GM23338 (cell line): Measurements from ENCODE around the gene AXL. TPM values are rescaled to one million over a fixed set of nuclear protein-coding genes. Genes with fewer than 3 reads are reported as not detected.

Experiments
- ATAC-seq: fragments of 200-7000 bp; cut with Tn5 transposase; 3 replicates; pipeline ENCODE4 v1.9.1; 2020
- DNase-seq: peaks from one replicate; pipeline ENCODE4 v3.0.0-alpha.2; 2015; ENCODE audit warnings: low spot score
- H2AFZ ChIP-seq: fragments of 200-600 bp; sonication (generic); 2 replicates; pipeline ENCODE4 v1.8.0; 2016; ENCODE audit warnings: antibody characterized with exemption, mild to moderate bottlenecking, moderate library complexity
- H3F3A ChIP-seq: fragments of 200-600 bp; sonication (generic); replicated peaks from 2 replicates; pipeline ENCODE4 v1.8.0; 2017; ENCODE audit warnings: antibody characterized with exemption, mixed run types, low read depth
- H3K27ac ChIP-seq: fragments of 200-600 bp; sonication (generic); 2 replicates; pipeline ENCODE4 v1.6.1; 2016; ENCODE audit warnings: low read depth
- H3K27me3 ChIP-seq: fragments of 200-600 bp; sonication (generic); 2 replicates; pipeline ENCODE4 v1.8.0; 2016; ENCODE audit warnings: mild to moderate bottlenecking, mixed run types, moderate library complexity; ENCODE audit not compliant: insufficient read depth
- H3K36me3 ChIP-seq: fragments of 200-600 bp; sonication (generic); 2 replicates; pipeline ENCODE4 v1.8.0; 2016; ENCODE audit warnings: mild to moderate bottlenecking; ENCODE audit not compliant: insufficient read depth
- H3K4me1 ChIP-seq: fragments of 200-600 bp; sonication (generic); 2 replicates; pipeline ENCODE4 v1.8.0; 2016; ENCODE audit warnings: mild to moderate bottlenecking, moderate library complexity; ENCODE audit not compliant: insufficient read depth
- H3K4me2 ChIP-seq: fragments of 200-600 bp; sonication (generic); 2 replicates; pipeline ENCODE4 v1.7.1; 2017; ENCODE audit warnings: mixed run types
- H3K4me3 ChIP-seq: fragments of 200-600 bp; sonication (generic); 2 replicates; pipeline ENCODE4 v1.6.1; 2016; ENCODE audit warnings: mixed run types
- H3K79me2 ChIP-seq: fragments of 200-600 bp; sonication (generic); replicated peaks from 2 replicates; pipeline ENCODE4 v1.8.0; 2017; ENCODE audit warnings: mild to moderate bottlenecking; ENCODE audit not compliant: insufficient read depth
- H3K9me2 ChIP-seq: fragments of 200-600 bp; sonication (generic); 2 replicates; pipeline ENCODE4 v1.8.0; 2017; ENCODE audit not compliant: insufficient read depth
- H4K20me1 ChIP-seq: fragments of 200-600 bp; sonication (generic); replicated peaks from 2 replicates; pipeline ENCODE4 v1.8.0; 2017; ENCODE audit warnings: mild to moderate bottlenecking; ENCODE audit not compliant: insufficient read depth
- H3K27ac Mint-ChIP-seq: 2 replicates; pipeline ENCODE4 v1.8.0; 2020; ENCODE audit warnings: inconsistent platforms, mild to moderate bottlenecking, moderate library complexity, mixed read lengths
- H3K27me3 Mint-ChIP-seq: 3 replicates; pipeline ENCODE4 v1.8.0; 2022; ENCODE audit warnings: low read depth, mild to moderate bottlenecking, moderate library complexity, mixed read lengths, inconsistent platforms; ENCODE audit not compliant: insufficient read depth, poor library complexity
- H3K36me3 Mint-ChIP-seq: 3 replicates; pipeline ENCODE4 v1.8.0; 2021; ENCODE audit warnings: low read depth, mild to moderate bottlenecking, inconsistent platforms, moderate library complexity, mixed read lengths
- H3K4me1 Mint-ChIP-seq: 3 replicates; pipeline ENCODE4 v1.8.0; 2020; ENCODE audit warnings: mild to moderate bottlenecking, inconsistent platforms, mixed read lengths
- H3K4me3 Mint-ChIP-seq: 3 replicates; pipeline ENCODE4 v1.8.0; 2021; ENCODE audit warnings: moderate library complexity, mild to moderate bottlenecking, inconsistent platforms, mixed read lengths
- H3K9me3 Mint-ChIP-seq: 3 replicates; pipeline ENCODE4 v1.8.0; 2020; ENCODE audit warnings: moderate library complexity, mild to moderate bottlenecking, inconsistent platforms, mixed read lengths
- EZH2 ChIP-seq: fragments of 200-600 bp; sonication (generic); IDR thresholded peaks from one replicate; pipeline ENCODE4 v1.8.0; 2017; ENCODE audit warnings: antibody characterized with exemption, mild to moderate bottlenecking, low read depth; ENCODE audit not compliant: unreplicated experiment
- EZH2phosphoT487 ChIP-seq: fragments of 200-600 bp; sonication (generic); IDR thresholded peaks from one replicate; pipeline ENCODE4 v1.8.1; 2018; ENCODE audit warnings: antibody characterized with exemption; ENCODE audit not compliant: unreplicated experiment
- JUNB ChIP-seq: IDR thresholded peaks from one replicate; pipeline ENCODE4 v1.6.1; 2016; ENCODE audit warnings: antibody characterized with exemption; ENCODE audit not compliant: unreplicated experiment
- POLR2AphosphoS5 ChIP-seq: IDR thresholded peaks from 2 replicates; pipeline ENCODE4 v1.6.1; 2016; ENCODE audit warnings: antibody characterized with exemption, low read depth
- STAT1 ChIP-seq: IDR thresholded peaks from one replicate; pipeline ENCODE4 v1.6.1; 2016; ENCODE audit warnings: antibody characterized with exemption; ENCODE audit not compliant: unreplicated experiment
- ZNF114 ChIP-seq: fragments of 250-450 bp; sonication (Bioruptor Pico); IDR thresholded peaks from 2 replicates; pipeline ENCODE4 v1.5.0; 2020; ENCODE audit warnings: mild to moderate bottlenecking, moderate library complexity
- ZNF331 ChIP-seq: fragments of 250-450 bp; sonication (Bioruptor Pico); IDR thresholded peaks from 2 replicates; pipeline ENCODE4 v1.5.0; 2020; ENCODE audit warnings: low read depth, mild to moderate bottlenecking, moderate library complexity
- polyA plus RNA-seq: library from polyadenylated mRNA; unstranded; fragments of >200 nt; fragmentation: Nextera tagmentation; extraction: Ambion mirVana; gene quantifications from 2 replicates; pipeline ENCODE4 v1.2.1, GENCODE V29; 2016
- total RNA-seq: library from RNA; depleted of rRNA; stranded (reverse); fragments of >200 nt; shearing (Covaris generic); gene quantifications from 2 replicates; pipeline ENCODE4 v1.2.3, GENCODE V29; 2014
- TF ChIP-seq, protein P1 (sequence below): IDR thresholded peaks from one replicate; pipeline ENCODE4 v1.6.1; 2018; ENCODE audit warnings: antibody characterized with exemption; ENCODE audit not compliant: unreplicated experiment
- TF ChIP-seq, protein P2 (sequence below): IDR thresholded peaks from 2 replicates; pipeline ENCODE4 v1.6.1; 2016; ENCODE audit warnings: antibody characterized with exemption

AXL gene
- total and polyA plus RNA-seq, 2 experiments from 2014 or later = 9.0 to 28.4 TPM

DNA sequence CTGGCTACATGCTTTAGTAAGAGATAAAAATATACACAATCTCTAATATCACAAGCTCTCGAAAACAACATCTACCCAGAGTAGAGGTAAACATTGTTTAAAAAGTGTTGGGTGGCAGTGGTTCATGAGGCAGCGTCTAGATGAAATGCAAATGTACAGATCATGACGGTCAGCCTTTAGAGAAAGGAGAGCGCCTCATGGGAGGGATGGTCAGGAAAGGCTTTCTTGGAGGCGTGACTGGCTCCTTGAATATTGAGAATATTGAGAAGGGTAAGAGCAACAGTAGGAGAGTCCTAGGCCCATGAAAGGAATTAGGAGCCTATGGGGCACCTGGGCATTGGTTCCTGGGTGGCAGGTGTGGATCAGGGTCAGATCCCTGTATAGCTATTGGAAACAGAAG is 55.8 kb downstream of the AXL start:
- peaks cover 4% of the 10 kb centered on the region for H3K27me3 Mint-ChIP-seq
- Histone ChIP-seq H3K4me3 (no peak overlapping the region), H3K4me2 (no peak overlapping the region), H3K9me2 (no peaks in the 10 kb centered on the region), H3K27me3 (no peaks in the 10 kb centered on the region), H3K27ac (no peak overlapping the region), H3K79me2 (peaks cover 13% of the 10 kb centered on the region), H4K20me1 (peaks cover 48% of the 10 kb centered on the region), H2AFZ (no peak overlapping the region), H3K4me1 (no peaks in the 10 kb centered on the region), H3F3A (peaks cover 54% of the 10 kb centered on the region), H3K36me3 (peaks cover 97% of the 10 kb centered on the region)
- H3K27ac Mint-ChIP-seq = no peak overlapping the region
- H3K4me3 Mint-ChIP-seq = no peak overlapping the region
- H3K36me3 Mint-ChIP-seq = peaks cover 97% of the 10 kb centered on the region
- H3K9me3 Mint-ChIP-seq = no peaks in the 10 kb centered on the region; the same call in 2 of the 3 replicates
- H3K4me1 Mint-ChIP-seq = no peaks in the 10 kb centered on the region
- TF ChIP-seq, protein P1, sequence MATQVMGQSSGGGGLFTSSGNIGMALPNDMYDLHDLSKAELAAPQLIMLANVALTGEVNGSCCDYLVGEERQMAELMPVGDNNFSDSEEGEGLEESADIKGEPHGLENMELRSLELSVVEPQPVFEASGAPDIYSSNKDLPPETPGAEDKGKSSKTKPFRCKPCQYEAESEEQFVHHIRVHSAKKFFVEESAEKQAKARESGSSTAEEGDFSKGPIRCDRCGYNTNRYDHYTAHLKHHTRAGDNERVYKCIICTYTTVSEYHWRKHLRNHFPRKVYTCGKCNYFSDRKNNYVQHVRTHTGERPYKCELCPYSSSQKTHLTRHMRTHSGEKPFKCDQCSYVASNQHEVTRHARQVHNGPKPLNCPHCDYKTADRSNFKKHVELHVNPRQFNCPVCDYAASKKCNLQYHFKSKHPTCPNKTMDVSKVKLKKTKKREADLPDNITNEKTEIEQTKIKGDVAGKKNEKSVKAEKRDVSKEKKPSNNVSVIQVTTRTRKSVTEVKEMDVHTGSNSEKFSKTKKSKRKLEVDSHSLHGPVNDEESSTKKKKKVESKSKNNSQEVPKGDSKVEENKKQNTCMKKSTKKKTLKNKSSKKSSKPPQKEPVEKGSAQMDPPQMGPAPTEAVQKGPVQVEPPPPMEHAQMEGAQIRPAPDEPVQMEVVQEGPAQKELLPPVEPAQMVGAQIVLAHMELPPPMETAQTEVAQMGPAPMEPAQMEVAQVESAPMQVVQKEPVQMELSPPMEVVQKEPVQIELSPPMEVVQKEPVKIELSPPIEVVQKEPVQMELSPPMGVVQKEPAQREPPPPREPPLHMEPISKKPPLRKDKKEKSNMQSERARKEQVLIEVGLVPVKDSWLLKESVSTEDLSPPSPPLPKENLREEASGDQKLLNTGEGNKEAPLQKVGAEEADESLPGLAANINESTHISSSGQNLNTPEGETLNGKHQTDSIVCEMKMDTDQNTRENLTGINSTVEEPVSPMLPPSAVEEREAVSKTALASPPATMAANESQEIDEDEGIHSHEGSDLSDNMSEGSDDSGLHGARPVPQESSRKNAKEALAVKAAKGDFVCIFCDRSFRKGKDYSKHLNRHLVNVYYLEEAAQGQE = no peak
- TF ChIP-seq, protein P2, sequence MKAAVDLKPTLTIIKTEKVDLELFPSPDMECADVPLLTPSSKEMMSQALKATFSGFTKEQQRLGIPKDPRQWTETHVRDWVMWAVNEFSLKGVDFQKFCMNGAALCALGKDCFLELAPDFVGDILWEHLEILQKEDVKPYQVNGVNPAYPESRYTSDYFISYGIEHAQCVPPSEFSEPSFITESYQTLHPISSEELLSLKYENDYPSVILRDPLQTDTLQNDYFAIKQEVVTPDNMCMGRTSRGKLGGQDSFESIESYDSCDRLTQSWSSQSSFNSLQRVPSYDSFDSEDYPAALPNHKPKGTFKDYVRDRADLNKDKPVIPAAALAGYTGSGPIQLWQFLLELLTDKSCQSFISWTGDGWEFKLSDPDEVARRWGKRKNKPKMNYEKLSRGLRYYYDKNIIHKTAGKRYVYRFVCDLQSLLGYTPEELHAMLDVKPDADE = no peak
- TF ChIP-seq STAT1 (no peak), ZNF114 (CRISPR knock-in tag) (no peak)
- ATAC-seq = no peak
- DNase-seq = no peak

DNA sequence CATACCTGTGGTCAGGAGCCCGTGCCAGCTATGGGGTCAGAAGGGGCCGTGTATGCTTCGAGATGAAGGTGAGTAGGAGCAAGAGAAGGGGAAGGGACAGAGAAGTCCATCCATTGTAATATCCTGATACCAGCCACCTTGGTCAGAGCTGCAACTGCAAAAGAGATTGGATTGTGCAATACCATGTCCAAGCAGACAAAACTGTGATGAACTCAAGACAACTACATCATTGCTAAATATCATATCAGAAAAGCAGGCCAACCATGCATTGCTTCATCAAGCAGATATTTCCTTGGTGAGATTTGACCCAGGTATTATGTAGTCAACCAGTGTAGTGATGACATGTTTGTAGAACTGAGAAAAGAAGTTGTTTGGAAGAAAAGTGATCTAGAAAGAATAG is 57.2 kb downstream of the AXL start:
- peaks cover 6% of the 10 kb centered on the region for H3K79me2 ChIP-seq
- no peak for DNase-seq
- peaks cover 4% of the 10 kb centered on the region for H3K27me3 Mint-ChIP-seq
- no peak overlapping the region for H3K4me2 ChIP-seq
- no peaks in the 10 kb centered on the region for H3K4me1 Mint-ChIP-seq
- no peak for TF ChIP-seq EZH2phosphoT487
- no peak overlapping the region for H3K4me3 ChIP-seq
- H3F3A ChIP-seq = peaks cover 51% of the 10 kb centered on the region
- no peaks in the 10 kb centered on the region for H3K9me2 ChIP-seq
- no peaks in the 10 kb centered on the region for H3K4me1 ChIP-seq
- no peak overlapping the region for H3K27ac ChIP-seq
- H3K27ac Mint-ChIP-seq = no peak overlapping the region
- no peak overlapping the region for H2AFZ ChIP-seq
- no peak for ATAC-seq
- peaks cover 100% of the 10 kb centered on the region for H3K36me3 Mint-ChIP-seq
- H3K4me3 Mint-ChIP-seq = no peak overlapping the region
- H3K36me3 ChIP-seq = peaks cover 96% of the 10 kb centered on the region
- peaks cover 54% of the 10 kb centered on the region for H4K20me1 ChIP-seq
- H3K27me3 ChIP-seq = no peaks in the 10 kb centered on the region
- H3K9me3 Mint-ChIP-seq = no peaks in the 10 kb centered on the region; the same call in 2 of the 3 replicates

DNA sequence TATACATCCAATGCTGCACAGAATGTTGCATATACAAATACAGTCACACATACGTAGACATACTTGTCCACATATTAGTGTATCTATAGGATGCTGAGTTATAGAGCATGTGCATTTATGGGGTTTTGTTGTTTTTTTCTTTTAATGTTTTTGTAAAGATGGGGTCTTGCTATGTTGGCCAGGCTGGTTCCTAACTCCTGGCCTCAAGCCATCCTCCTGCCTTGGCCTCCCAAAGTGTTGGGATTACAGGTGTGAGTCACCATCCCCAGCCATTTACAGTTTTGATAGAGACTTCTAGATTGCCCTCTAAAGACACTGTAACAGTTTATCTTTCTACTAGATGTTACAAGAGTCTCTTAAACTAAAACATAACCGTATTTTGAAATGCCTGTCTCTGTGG is 59.5 kb downstream of the AXL start:
- Histone ChIP-seq H3K36me3 (peaks cover 98% of the 10 kb centered on the region), H3K27me3 (no peaks in the 10 kb centered on the region), H3K4me1 (no peaks in the 10 kb centered on the region), H3K4me2 (no peak overlapping the region), H2AFZ (no peak overlapping the region), H3K9me2 (no peaks in the 10 kb centered on the region), H3K4me3 (no peak overlapping the region), H3K79me2 (peaks cover 7% of the 10 kb centered on the region), H3F3A (peaks cover 54% of the 10 kb centered on the region), H3K27ac (no peak overlapping the region), H4K20me1 (peaks cover 61% of the 10 kb centered on the region)
- H3K36me3 Mint-ChIP-seq = peaks cover 98% of the 10 kb centered on the region
- no peak overlapping the region for H3K4me3 Mint-ChIP-seq
- no peak for DNase-seq
- no peaks in the 10 kb centered on the region for H3K4me1 Mint-ChIP-seq
- no peak overlapping the region for H3K27ac Mint-ChIP-seq
- no peaks in the 10 kb centered on the region; the same call in 2 of the 3 replicates for H3K9me3 Mint-ChIP-seq
- peaks cover 4% of the 10 kb centered on the region for H3K27me3 Mint-ChIP-seq
- ATAC-seq = no peak
- TF ChIP-seq JUNB (no peak), POLR2AphosphoS5 (no peak), ZNF331 (CRISPR knock-in tag) (no peak), EZH2 (no peak)
- TF ChIP-seq, protein P1 = no peak
